Neutrophil (primary cell): ENCODE results near the gene NEGR1.

Source experiments
- H3K27ac ChIP-seq: fragments of 200-600 bp; sonication (generic); 2 replicates; pipeline ENCODE4 v1.5.1; 2016; ENCODE audit warnings: mild to moderate bottlenecking, moderate library complexity
- H3K27me3 ChIP-seq: fragments of 200-600 bp; sonication (generic); 2 replicates; pipeline ENCODE4 v1.6.0; 2016; ENCODE audit warnings: mild to moderate bottlenecking
- H3K36me3 ChIP-seq: fragments of 200-600 bp; sonication (generic); 2 replicates; pipeline ENCODE4 v1.5.1; 2017
- H3K4me1 ChIP-seq, 2 experiments: fragments of 200-600 bp in 1 of 2; sonication (generic) in 1 of 2; 1 replicate in 1 of 2; 2 replicates in 1 of 2; pipeline versions ENCODE4 v1.5.1 to v1.6.1; 2013 to 2016; ENCODE audit warnings: low read depth in 1 of 2, low read length in 1 of 2, mild to moderate bottlenecking in 1 of 2, moderate library complexity in 1 of 2; ENCODE audit not compliant: control insufficient read depth in 1 of 2, insufficient read depth in 1 of 2
- H3K4me3 ChIP-seq, 2 experiments: fragments of 200-600 bp in 1 of 2; sonication (generic) in 1 of 2; 1 replicate in 1 of 2; 2 replicates in 1 of 2; pipeline ENCODE4 v1.5.1; 2013 to 2016; ENCODE audit warnings: low read depth in 1 of 2, low read length in 1 of 2, mild to moderate bottlenecking in 1 of 2, moderate library complexity in 1 of 2
- H3K9me3 ChIP-seq: fragments of 200-600 bp; sonication (generic); 2 replicates; pipeline ENCODE4 v1.5.1; 2016
- CTCF ChIP-seq: fragments of 200-600 bp; sonication (generic); IDR thresholded peaks from 2 replicates; pipeline ENCODE4 v1.5.1; 2016; ENCODE audit warnings: antibody characterized with exemption

The NEGR1 gene

GRCh38 chr1:71593523-71593922 lies 688.8 kb downstream of the NEGR1 start:
- Histone ChIP-seq H3K27ac (no peak overlapping the region), H3K36me3 (no peaks in the 10 kb centered on the region), H3K4me3 (no peak overlapping the region), H3K9me3 (no peaks in the 10 kb centered on the region), H3K27me3 (no peaks in the 10 kb centered on the region), H3K4me1 (no peaks in the 10 kb centered on the region)
- no peak for TF ChIP-seq CTCF

GRCh38 chr1:71592646-71593274 lies 689.6 kb downstream of the NEGR1 start:
- Histone ChIP-seq H3K4me3 (no peak overlapping the region), H3K27me3 (no peaks in the 10 kb centered on the region), H3K4me1 (no peaks in the 10 kb centered on the region), H3K27ac (no peak overlapping the region), H3K36me3 (no peaks in the 10 kb centered on the region), H3K9me3 (no peaks in the 10 kb centered on the region)
- TF ChIP-seq CTCF = no peak

- no peak overlapping the region for H3K27ac ChIP-seq
- no peak for TF ChIP-seq CTCF
- no peaks in the 10 kb centered on the region for H3K9me3 ChIP-seq
- H3K4me1 ChIP-seq = no peaks in the 10 kb centered on the region
- no peaks in the 10 kb centered on the region for H3K27me3 ChIP-seq
- H3K4me3 ChIP-seq = no peak overlapping the region
- H3K36me3 ChIP-seq = no peaks in the 10 kb centered on the region
These were observed 693.3 kb downstream of the NEGR1 start for GRCh38 chr1:71589005-71589404.

GRCh38 chr1:71587961-71588360 lies 694.4 kb downstream of the NEGR1 start:
- Histone ChIP-seq H3K27me3 (no peaks in the 10 kb centered on the region), H3K9me3 (no peaks in the 10 kb centered on the region), H3K36me3 (no peaks in the 10 kb centered on the region), H3K27ac (no peak overlapping the region), H3K4me3 (no peak overlapping the region), H3K4me1 (no peaks in the 10 kb centered on the region)
- no peak for TF ChIP-seq CTCF

- Histone ChIP-seq H3K4me1 (no peaks in the 10 kb centered on the region), H3K9me3 (no peaks in the 10 kb centered on the region), H3K27me3 (no peaks in the 10 kb centered on the region), H3K27ac (no peak overlapping the region), H3K4me3 (no peak overlapping the region), H3K36me3 (no peaks in the 10 kb centered on the region)
- TF ChIP-seq CTCF = no peak
These were observed 696.3 kb downstream of the NEGR1 start for GRCh38 chr1:71586030-71586429.

GRCh38 chr1:71583756-71584155 lies 698.6 kb downstream of the NEGR1 start:
- no peak for TF ChIP-seq CTCF
- Histone ChIP-seq H3K9me3 (no peaks in the 10 kb centered on the region), H3K4me1 (no peaks in the 10 kb centered on the region), H3K27ac (no peak overlapping the region), H3K4me3 (no peak overlapping the region), H3K36me3 (no peaks in the 10 kb centered on the region), H3K27me3 (no peaks in the 10 kb centered on the region)
